ENCODE measurements around the gene KDM6A.
"Not testable (repeated sequence)": the region's sequence is repeated elsewhere in the genome, so short reads cannot be mapped to it uniquely, and the experiment has no call there.

The KDM6A gene

GRCh38 chrX:45022150-45022549 lies 149.2 kb downstream of the KDM6A start:
- TF ChIP-seq CTCF (IDR thresholded peaks at IDR 0.05; ENCODE audit: insufficient read depth, low read depth, low read length, missing control alignments): no peak
- H3K4me3 ChIP-seq (ENCODE audit: low read length): no peak overlapping the region
- no peak for DNase-seq (ENCODE audit: low read depth)

- DNase-seq (ENCODE audit: low read depth): no peak
- no peak for TF ChIP-seq CTCF (IDR thresholded peaks at IDR 0.05; ENCODE audit: insufficient read depth, low read depth, low read length, missing control alignments)
These were observed 151.5 kb downstream of the KDM6A start for GRCh38 chrX:45024501-45024900.

GRCh38 chrX:45026036-45026435 lies 153.0 kb downstream of the KDM6A start:
- H3K4me3 ChIP-seq (ENCODE audit: low read length): no peak overlapping the region
- no peak for TF ChIP-seq CTCF (IDR thresholded peaks at IDR 0.05; ENCODE audit: insufficient read depth, low read depth, low read length, missing control alignments)
- DNase-seq (ENCODE audit: low read depth): no peak

More at GRCh38 chrX:45024501-45024900, 151.5 kb downstream of the KDM6A start:
- H3K4me3 ChIP-seq (ENCODE audit: low read length): no peak overlapping the region

GRCh38 chrX:45031830-45032378 lies 158.9 kb downstream of the KDM6A start:
- no peak for TF ChIP-seq CTCF (IDR thresholded peaks at IDR 0.05; ENCODE audit: insufficient read depth, low read depth, low read length, missing control alignments)

GRCh38 chrX:45035071-45035470 lies 162.1 kb downstream of the KDM6A start:
- H3K4me3 ChIP-seq (ENCODE audit: low read length): no peak overlapping the region
- no peak for DNase-seq (ENCODE audit: low read depth)
- TF ChIP-seq CTCF (IDR thresholded peaks at IDR 0.05; ENCODE audit: insufficient read depth, low read depth, low read length, missing control alignments): no peak

More at GRCh38 chrX:45031830-45032378, 158.9 kb downstream of the KDM6A start:
- DNase-seq (ENCODE audit: low read depth): no peak
- no peak overlapping the region for H3K4me3 ChIP-seq (ENCODE audit: low read length)

- H3K4me3 ChIP-seq (ENCODE audit: low read length): no peak overlapping the region
- no peak for TF ChIP-seq CTCF (IDR thresholded peaks at IDR 0.05; ENCODE audit: insufficient read depth, low read depth, low read length, missing control alignments)
- no peak for DNase-seq (ENCODE audit: low read depth)
These were observed 163.2 kb downstream of the KDM6A start for GRCh38 chrX:45036161-45036560.

- DNase-seq (ENCODE audit: low read depth); H3K4me3 ChIP-seq (ENCODE audit: low read length): not testable (repeated sequence)
These were observed 167.1 kb downstream of the KDM6A start for GRCh38 chrX:45040137-45040536.
